AML-193 (cell line): ENCODE data around the gene GRAMD1B.

ENCODE experiments used
- DNase-seq, 2 experiments: peaks; one replicate each; lab custom pipeline; 2025; lab: John Stamatoyannopoulos, UW

The GRAMD1B gene

GRCh38 chr11:123409456-123410217 is 20.4 kb upstream of the GRAMD1B start:
- no peak for DNase-seq

DNA sequence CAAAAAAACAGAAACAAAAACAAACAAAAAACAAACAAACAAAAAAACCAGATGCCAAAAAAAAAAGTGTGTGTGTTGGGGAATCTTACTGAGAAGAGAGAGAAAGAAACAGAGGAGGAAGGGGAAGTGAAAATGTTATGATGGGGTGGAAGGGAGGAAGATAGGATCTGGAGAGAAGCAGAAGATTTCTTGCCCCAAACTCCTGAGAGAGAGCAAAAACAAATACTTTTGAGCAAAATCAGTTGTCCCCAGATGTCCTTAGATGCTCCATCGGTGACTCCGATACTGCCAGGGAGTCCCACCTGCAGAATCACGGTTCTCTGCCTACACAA is 19.9 kb upstream of the GRAMD1B start:
- DNase-seq = no peak

DNA sequence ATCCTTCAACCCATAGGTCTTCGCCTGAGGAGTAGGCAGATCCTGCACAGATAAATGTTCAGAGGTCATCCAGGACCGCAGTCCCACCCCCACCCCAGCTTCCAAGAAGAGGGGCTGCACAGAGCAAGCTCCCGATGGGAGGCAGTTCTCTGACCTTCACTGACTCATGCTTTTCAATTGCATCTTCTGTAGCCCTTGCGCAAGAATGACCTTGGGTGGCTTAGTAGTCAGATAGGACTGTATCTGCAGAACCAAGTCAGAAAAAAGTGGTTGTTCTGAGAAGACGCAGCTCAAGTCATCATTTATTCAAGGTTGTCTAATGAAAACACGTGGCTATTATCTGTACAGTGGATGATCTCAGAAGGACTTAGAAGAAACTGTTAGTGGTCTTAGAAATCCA is 16.4 kb upstream of the GRAMD1B start:
- DNase-seq = peak; percentile 56 to 74

DNA sequence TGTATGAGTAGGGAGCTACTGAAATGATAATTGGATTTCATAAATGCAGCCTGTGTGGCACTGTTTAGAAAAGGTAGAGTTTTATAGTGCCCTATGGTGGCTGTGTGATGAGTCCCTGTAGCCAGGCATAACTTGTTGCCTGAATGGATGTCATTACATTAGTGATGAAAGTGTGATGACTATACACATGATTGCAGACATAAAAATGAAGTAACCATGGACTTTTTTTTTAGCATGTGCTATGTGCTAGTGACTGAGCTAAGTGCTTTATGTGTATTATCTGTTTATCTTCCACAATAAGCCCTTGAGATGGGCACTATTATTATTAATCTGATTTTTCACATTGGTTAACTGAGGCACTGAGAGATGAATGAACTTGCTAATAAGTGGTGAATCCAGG is 13.5 kb upstream of the GRAMD1B start:
- no peak for DNase-seq

DNA sequence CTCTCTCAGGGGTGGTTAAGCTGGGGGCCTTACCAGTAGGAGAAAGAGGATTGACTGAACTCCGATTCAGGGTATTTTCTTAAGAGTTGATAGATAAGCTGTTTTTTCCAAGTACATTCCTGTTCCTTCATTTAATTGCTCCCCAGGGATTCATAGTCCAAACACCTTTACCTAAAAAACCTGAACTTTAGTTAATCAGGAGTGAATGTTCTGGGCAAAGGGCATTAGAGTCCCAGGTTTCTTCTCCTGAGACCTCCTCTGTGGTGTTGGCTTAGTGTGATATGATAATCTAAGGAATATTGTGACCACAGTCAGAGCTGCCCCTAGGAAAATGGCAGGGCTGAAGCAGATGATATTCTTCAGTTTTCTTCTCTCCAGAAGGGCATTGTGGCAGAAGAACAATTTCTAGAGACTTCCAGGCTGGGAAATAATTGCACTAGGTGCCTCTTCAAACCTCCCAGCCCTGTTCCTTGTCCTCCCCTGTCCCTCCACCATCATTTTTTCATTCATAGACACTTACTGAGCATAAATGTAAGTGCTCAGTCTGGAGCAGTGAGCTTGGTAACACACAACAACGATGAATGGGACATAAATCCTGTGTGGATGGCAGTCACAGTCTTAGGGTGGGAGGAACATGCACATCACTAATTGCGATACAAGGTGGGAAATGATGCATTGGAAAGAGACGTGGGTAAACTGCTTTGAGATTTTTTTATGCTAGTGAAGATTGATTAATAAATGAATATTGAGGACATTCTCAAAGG is 11.5 kb upstream of the GRAMD1B start:
- no peak for DNase-seq

DNA sequence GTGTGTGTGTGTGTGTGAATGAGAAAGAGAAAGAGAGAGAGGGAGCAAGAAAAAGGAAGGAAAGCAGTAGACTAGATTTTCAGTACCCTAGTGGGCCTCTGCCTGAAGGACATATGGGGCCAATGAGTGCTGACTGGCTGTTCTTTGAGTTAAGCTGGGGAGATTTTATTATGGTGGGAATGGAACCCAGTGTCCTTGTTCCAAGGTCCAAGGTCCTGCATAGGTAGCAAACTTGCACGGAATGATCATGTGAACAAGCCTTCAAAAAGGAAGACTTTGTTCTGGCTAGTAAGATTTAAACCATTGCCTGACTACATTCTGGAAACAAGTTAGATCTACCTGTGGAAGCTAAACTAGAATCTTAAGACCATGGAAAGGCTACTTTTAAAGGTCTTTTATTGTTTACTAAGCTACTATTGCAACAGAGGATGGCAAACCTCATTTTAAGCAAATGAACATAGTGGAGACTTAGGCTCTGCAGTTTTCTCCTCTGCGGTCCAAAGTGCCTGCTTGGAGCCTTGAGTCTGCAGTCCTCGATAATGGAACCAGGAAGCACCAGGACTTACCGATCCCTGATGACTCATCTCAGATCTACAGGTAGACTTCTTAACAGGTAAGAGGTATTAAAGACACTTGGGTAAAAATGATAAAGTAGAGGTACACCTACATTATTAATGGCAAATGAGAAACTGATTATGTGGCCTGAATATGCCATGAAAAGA is 10.2 kb upstream of the GRAMD1B start:
- no peak for DNase-seq

DNA sequence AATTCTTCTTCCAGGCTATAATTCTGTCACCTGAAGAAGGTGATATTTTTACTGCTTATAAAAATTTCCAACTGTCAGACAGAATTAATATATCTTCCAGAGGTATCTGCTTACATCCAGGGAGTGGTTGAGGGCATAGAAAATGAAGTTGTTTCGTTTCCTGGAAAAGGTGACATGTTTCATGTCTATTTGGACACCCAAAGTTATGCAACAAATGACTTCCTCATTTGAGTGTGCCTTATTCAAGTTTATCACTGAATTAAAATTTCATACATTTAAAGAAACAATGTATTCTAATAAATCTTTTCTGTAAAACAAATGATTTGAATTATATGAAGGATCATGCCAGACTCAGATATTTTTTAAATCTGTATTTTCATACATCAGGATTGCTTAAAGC is 8.5 kb upstream of the GRAMD1B start:
- DNase-seq = peak; percentile 82 to 86

GRCh38 chr11:123425367-123425766 is 4.7 kb upstream of the GRAMD1B start:
- DNase-seq = no peak

DNA sequence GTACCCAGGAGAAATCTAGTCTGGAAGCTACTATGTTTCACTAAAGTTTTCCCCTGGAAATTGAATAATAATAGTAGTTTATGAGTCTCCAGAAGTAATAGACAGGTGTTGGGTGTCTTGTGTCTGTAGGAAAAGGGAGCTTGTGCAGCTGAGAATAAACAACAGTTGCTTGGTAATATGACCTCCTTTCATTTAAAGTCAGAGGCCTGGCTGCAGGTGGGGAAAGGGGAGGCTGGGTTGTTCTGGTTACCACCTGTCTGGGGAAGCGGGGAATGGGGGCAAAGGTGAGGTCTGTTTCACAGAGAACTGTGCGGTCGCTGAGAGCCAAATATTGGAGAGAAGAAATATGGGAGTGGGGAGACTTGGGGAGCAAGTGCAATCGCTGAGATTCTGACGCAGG is 3.3 kb upstream of the GRAMD1B start:
- DNase-seq = no peak

DNA sequence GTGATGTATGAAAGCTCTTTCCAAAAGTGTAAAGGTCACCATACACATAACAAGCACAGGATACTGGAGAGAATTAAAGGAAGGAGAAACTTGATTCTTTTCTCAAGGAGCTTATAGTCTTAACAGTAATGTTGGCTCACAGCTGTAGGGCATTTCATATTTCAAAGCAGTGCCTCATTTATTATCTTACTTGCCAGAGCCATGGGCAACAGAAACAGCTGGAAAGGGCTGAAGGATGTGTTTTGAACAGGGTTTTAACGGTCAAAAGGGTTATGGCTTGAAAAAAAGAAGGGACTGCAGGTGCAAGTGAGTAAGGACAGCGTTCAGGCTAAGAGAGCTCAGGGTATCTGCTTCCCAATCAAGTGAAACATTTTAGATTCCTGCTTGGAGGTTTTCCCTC is 2.7 kb upstream of the GRAMD1B start:
- no peak for DNase-seq

- DNase-seq = no peak
Measured at GRCh38 chr11:123428116-123428715, 1.9 kb upstream of the GRAMD1B start.

DNA sequence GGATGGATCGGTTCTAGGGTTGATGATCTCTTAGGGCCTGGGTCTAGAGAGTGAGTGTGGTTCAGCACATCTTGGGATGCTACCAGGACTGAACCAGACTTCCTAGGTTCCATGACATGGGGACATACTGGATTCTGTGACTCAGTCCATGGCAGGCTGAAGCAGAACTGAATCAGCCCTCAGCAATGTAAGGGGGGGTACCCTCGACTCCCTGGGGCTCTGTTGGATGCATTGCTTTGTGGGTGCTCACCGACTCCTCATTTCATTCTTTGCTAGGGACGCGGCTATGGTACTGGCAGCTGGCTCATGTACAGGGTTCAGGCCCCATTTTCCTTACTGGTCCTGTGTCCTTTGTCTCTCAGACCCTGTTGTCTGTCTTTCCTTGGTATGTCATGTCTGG is 733 bp upstream of the GRAMD1B start:
- no peak for DNase-seq

GRCh38 chr11:123430721-123431497 is 840 bp downstream of the GRAMD1B start:
- DNase-seq = peak; percentile 83 to 90

GRCh38 chr11:123431619-123432018 is 1.6 kb downstream of the GRAMD1B start:
- peak; percentile 14 to 46 for DNase-seq

- DNase-seq = peak; percentile 22 to 25
Measured at GRCh38 chr11:123434262-123434661, 4.2 kb downstream of the GRAMD1B start.

DNA sequence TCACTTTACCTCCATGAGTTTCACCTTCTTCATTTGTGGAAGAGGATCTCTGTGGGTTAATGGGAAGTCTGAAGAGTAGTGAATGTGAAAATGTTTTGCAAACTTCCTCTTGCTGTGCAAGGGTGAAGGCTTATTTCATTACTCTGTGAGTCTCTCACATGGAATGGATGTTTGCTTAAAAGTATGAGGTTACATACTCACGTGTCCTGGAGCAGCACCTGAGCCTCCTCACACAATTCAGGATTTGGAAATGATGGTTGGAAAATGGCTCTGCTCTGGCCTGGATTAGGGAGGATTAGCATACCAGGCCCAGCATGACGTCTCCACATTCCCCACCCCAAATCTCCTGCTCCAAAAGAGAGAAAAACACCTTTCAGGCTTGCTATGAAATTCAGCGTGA is 4.8 kb downstream of the GRAMD1B start:
- peak; percentile 43 to 54 for DNase-seq

GRCh38 chr11:123437236-123437979 is 7.3 kb downstream of the GRAMD1B start:
- DNase-seq = no peak

GRCh38 chr11:123438131-123438627 is 8.1 kb downstream of the GRAMD1B start:
- no peak for DNase-seq

- no peak for DNase-seq
Measured at GRCh38 chr11:123439616-123440015, 9.5 kb downstream of the GRAMD1B start.

DNA sequence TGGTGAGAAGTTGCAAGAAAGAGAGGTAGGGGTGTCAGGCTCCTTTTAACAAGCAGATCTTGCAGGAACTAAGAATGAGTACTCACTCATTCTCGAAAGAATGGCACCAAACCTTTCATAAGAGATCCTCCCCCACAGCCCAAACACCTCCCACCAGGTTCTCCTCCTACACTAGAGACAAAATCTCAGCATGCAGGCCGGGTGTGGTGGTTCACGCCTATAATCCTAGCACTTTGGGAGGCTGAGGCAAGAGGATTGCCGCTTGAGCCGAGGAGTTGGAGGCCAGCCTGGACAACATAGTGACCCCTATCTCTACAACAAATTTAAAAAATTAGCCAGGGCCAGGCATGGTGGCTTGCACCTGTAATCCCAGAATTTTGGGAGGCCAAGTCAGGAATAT is 11.1 kb downstream of the GRAMD1B start:
- DNase-seq = no peak
